Measurements from ENCODE around the gene KHSRP. TPM values are rescaled to one million over a fixed set of nuclear protein-coding genes. Genes with fewer than 3 reads are reported as not detected.

The KHSRP gene
- total RNA-seq, 1 donor from 2014 or later: 436 TPM

DNA sequence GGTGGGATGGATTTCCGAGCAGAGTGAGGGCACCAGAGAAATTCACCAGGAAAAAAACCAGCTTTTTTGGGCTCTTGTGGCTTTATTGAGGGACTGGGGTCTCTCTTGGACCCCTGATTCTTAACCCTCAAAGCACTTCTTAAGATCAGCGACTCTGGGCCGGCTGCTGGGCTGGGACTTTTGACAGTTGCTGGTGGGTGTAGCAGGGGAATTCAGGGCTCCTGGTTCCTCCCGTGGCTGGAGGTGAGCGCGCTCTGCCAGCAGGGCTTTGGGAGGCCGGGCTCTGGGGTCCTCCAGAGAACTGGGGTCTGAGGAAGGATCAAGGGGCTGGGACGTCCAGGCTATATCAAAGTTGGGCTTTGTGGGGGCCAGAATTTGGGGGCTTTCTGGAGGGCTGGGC is 42.8 kb upstream of the KHSRP start:
- H3K27ac Mint-ChIP-seq: no peak overlapping the region
- H3K4me1 Mint-ChIP-seq (ENCODE audit: low read depth): peaks cover 22% of the 10 kb centered on the region
- H3K4me3 Mint-ChIP-seq (ENCODE audit: low read depth): no peak overlapping the region
- peaks cover 13% of the 10 kb centered on the region for H3K36me3 Mint-ChIP-seq (ENCODE audit: insufficient read depth)
- TF ChIP-seq CTCF (IDR thresholded peaks at IDR 0.05; ENCODE audit: unreplicated experiment): no peak
- DNase-seq (ENCODE audit: low spot score, unreplicated experiment): no peak
- H3K9me3 Mint-ChIP-seq (ENCODE audit: low read depth): no peaks in the 10 kb centered on the region
- no peaks in the 10 kb centered on the region for H3K27me3 Mint-ChIP-seq

DNA sequence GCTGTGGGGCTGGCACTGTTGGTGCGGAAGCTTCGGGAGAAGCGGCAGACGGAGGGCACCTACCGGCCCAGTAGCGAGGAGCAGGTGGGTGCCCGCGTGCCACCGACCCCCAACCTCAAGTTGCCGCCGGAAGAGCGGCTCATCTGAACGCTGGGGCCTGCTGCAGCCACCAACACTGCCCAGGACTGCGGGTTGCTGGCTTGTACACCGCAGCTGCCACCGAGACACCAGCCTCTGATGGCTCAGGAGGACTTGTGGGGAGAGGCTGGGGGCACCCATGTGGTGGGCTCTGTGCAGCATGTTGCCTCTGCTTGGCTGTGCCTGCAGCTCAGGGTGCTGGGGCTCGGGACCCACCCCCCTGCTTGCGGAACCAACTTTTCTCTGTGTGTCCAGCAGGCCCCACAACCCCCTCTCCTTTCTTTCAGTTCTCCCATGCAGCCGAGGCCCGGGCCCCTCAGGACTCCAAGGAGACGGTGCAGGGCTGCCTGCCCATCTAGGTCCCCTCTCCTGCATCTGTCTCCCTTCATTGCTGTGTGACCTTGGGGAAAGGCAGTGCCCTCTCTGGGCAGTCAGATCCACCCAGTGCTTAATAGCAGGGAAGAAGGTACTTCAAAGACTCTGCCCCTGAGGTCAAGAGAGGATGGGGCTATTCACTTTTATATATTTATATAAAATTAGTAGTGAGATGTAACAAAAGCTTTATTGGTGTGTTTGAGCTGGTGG is 42.1 kb upstream of the KHSRP start:
- Mint-ChIP-seq H3K4me3 (ENCODE audit: low read depth) (peak overlapping the region; percentile 45), H3K9me3 (ENCODE audit: low read depth) (no peaks in the 10 kb centered on the region), H3K36me3 (ENCODE audit: insufficient read depth) (peaks cover 13% of the 10 kb centered on the region), H3K27ac (no peak overlapping the region), H3K4me1 (ENCODE audit: low read depth) (peaks cover 22% of the 10 kb centered on the region), H3K27me3 (no peaks in the 10 kb centered on the region)
- no peak for DNase-seq (ENCODE audit: low spot score, unreplicated experiment)
- no peak for TF ChIP-seq CTCF (IDR thresholded peaks at IDR 0.05; ENCODE audit: unreplicated experiment)

DNA sequence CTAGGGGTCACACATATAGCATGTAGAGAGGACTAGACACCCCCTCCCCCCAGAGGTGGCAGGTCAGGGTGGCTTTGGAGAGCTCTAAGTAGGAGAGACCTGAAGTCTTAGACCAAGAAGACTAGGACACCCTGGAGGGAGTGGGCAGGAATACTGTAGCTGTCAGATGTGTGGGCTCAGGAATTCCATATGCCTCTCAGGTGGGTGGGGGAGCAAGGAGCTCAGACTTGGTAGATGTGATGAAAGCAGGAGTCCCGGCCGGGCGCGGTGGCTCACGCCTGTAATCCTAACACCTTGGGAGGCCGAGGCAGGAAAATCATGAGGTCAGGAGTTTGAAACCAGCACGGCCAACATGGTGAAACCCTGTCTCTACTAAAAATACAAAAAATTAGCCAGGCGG is 41.1 kb upstream of the KHSRP start:
- peak overlapping the region; percentile 87 for H3K4me3 Mint-ChIP-seq (ENCODE audit: low read depth)

DNA sequence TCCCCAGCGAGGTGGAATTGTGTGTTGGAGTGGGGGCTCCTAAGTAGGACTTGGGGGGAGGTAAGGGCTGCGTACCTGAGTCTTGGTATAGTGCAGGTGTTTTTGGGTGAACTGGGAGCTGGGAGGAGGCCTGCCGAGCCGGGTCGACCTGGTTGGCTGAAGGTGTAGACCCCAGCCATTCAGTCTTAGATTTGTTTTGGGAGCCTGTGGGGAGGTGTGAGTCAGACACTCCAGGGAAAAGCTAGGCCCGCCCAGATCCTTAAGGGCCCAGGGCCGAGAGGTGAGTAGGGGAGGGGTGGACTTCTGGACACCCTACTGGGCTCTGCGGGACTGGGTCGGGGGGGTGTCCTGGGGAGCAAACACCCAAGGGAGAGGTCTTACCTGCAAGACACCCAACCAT is 40.4 kb upstream of the KHSRP start:
- Mint-ChIP-seq H3K27ac (peak overlapping the region; percentile 97), H3K4me3 (ENCODE audit: low read depth) (peak overlapping the region; percentile 87), H3K27me3 (no peaks in the 10 kb centered on the region), H3K4me1 (ENCODE audit: low read depth) (peaks cover 20% of the 10 kb centered on the region), H3K36me3 (ENCODE audit: insufficient read depth) (peaks cover 11% of the 10 kb centered on the region), H3K9me3 (ENCODE audit: low read depth) (no peaks in the 10 kb centered on the region)
- no peak for TF ChIP-seq CTCF (IDR thresholded peaks at IDR 0.05; ENCODE audit: unreplicated experiment)
- no peak for DNase-seq (ENCODE audit: low spot score, unreplicated experiment)

More for the DNA sequence above, 41.1 kb upstream of the KHSRP start:
- H3K4me1 Mint-ChIP-seq (ENCODE audit: low read depth): peaks cover 22% of the 10 kb centered on the region
- H3K9me3 Mint-ChIP-seq (ENCODE audit: low read depth): no peaks in the 10 kb centered on the region
- no peak for TF ChIP-seq CTCF (IDR thresholded peaks at IDR 0.05; ENCODE audit: unreplicated experiment)
- H3K36me3 Mint-ChIP-seq (ENCODE audit: insufficient read depth): peaks cover 13% of the 10 kb centered on the region
- peak overlapping the region; percentile 97 for H3K27ac Mint-ChIP-seq
- DNase-seq (ENCODE audit: low spot score, unreplicated experiment): no peak
- H3K27me3 Mint-ChIP-seq: no peaks in the 10 kb centered on the region

DNA sequence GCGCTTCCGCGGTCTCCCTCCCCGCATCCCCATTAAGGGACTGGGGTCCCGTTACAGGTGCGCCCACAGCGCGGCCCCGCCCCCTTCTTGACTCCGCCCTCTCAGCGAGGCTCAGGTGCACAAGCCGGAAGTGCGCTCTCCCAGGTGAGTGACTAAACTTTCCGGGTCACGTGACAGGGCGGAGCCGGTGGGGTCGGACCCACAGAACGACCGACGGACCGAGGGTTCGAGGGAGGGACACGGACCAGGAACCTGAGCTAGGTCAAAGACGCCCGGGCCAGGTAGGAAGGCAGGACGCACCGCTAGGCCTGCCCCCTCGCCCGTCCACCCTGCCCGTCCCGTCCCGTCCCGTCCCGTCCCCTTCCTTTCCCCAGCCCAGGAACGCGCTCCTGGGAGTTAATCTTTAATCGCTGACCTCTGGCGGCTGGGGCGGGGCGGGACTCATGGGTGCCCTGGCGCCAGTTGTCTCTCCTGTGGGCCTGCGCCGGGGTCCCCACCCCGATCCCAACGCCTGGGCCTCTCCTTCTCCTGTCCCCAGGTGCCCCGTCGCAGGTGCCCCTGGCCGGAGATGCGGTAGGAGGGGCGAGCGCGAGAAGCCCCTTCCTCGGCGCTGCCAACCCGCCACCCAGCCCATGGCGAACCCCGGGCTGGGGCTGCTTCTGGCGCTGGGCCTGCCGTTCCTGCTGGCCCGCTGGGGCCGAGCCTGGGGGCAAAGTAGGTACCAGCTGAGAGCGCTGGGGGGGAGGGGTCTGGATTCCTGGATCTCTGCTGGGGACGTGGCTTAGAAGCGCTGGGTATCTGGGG is 39.7 kb upstream of the KHSRP start, which contains the start of gene CRB3:
CRB3 (plus strand) TSS at position 202 of the 804 bp plus-strand sequence; CDS start at position 633, 431 bp downstream.
- H3K27ac Mint-ChIP-seq: peak within 1 kb of the TSS; percentile 97
- DNase-seq (ENCODE audit: low spot score, unreplicated experiment): peak; percentile 97

More for the DNA sequence above, 39.7 kb upstream of the KHSRP start, which contains the start of gene CRB3:
- H3K36me3 Mint-ChIP-seq (ENCODE audit: insufficient read depth): peaks cover 11% of the 10 kb centered on the region
- H3K9me3 Mint-ChIP-seq (ENCODE audit: low read depth): no peaks in the 10 kb centered on the region
- H3K27me3 Mint-ChIP-seq: no peaks in the 10 kb centered on the region
- TF ChIP-seq CTCF (IDR thresholded peaks at IDR 0.05; ENCODE audit: unreplicated experiment): no peak
- peak within 1 kb of the TSS; percentile 87 for H3K4me3 Mint-ChIP-seq (ENCODE audit: low read depth)
- H3K4me1 Mint-ChIP-seq (ENCODE audit: low read depth): peaks cover 17% of the 10 kb centered on the region
